Measurements from ENCODE around the gene PLIN4. TPM values are rescaled to one million over a fixed set of nuclear protein-coding genes. Genes with fewer than 3 reads are reported as not detected.
"Not testable (repeated sequence)": the region's sequence is repeated elsewhere in the genome, so short reads cannot be mapped to it uniquely, and the experiment has no call there.

PLIN4 gene, protein sequence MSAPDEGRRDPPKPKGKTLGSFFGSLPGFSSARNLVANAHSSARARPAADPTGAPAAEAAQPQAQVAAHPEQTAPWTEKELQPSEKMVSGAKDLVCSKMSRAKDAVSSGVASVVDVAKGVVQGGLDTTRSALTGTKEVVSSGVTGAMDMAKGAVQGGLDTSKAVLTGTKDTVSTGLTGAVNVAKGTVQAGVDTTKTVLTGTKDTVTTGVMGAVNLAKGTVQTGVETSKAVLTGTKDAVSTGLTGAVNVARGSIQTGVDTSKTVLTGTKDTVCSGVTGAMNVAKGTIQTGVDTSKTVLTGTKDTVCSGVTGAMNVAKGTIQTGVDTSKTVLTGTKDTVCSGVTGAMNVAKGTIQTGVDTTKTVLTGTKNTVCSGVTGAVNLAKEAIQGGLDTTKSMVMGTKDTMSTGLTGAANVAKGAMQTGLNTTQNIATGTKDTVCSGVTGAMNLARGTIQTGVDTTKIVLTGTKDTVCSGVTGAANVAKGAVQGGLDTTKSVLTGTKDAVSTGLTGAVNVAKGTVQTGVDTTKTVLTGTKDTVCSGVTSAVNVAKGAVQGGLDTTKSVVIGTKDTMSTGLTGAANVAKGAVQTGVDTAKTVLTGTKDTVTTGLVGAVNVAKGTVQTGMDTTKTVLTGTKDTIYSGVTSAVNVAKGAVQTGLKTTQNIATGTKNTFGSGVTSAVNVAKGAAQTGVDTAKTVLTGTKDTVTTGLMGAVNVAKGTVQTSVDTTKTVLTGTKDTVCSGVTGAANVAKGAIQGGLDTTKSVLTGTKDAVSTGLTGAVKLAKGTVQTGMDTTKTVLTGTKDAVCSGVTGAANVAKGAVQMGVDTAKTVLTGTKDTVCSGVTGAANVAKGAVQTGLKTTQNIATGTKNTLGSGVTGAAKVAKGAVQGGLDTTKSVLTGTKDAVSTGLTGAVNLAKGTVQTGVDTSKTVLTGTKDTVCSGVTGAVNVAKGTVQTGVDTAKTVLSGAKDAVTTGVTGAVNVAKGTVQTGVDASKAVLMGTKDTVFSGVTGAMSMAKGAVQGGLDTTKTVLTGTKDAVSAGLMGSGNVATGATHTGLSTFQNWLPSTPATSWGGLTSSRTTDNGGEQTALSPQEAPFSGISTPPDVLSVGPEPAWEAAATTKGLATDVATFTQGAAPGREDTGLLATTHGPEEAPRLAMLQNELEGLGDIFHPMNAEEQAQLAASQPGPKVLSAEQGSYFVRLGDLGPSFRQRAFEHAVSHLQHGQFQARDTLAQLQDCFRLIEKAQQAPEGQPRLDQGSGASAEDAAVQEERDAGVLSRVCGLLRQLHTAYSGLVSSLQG (N-terminal part only)
- 0.32 and 0.42 TPM in 2 replicates for total RNA-seq
- polyA plus RNA-seq (2012), result 0.33 TPM

GRCh38 chr19:4518345-4519171, at the start of gene PLIN4:
PLIN4 (minus strand) TSS chr19:4518486; CDS start chr19:4518272, 214 bp downstream.
- DNase-seq (ENCODE audit: low read depth), result no peak

GRCh38 chr19:4567584-4568071, 49.3 kb upstream of the PLIN4 start:
- peak; percentile 68 for DNase-seq (ENCODE audit: low read depth)

DNA sequence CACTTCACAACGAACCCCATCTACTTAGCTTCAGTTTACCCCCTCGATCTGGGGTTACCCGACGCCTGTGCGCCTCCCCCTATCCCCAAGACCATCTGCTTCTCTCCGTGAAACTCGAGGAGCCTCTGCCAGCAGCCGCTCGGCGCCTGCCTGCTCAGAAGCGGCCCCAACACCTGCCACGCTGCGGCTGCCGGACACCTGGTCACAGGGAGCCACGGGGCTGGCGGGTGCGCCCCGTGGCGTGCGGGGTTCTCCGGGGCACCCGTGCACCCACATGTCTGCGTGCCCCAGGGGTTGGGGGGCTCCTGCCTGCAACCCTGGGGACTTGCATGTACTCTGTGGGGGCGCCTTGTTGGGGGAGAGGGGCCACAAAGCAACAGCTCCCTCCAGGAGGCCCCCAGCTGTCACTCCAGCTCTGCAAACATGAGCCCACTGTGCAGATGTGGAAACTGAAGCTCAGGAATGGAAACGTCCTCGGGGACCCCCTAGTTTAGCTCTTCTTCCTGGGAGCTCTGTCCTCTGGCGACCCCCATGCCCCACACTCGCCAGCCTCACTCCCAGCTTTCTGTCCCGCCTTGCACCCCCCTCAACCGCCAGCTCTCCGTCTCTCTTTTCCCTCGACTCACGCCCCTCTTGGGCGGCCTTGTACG, 48.2 kb upstream of the PLIN4 start:
- DNase-seq (ENCODE audit: low read depth), result peak; percentile 68

DNA sequence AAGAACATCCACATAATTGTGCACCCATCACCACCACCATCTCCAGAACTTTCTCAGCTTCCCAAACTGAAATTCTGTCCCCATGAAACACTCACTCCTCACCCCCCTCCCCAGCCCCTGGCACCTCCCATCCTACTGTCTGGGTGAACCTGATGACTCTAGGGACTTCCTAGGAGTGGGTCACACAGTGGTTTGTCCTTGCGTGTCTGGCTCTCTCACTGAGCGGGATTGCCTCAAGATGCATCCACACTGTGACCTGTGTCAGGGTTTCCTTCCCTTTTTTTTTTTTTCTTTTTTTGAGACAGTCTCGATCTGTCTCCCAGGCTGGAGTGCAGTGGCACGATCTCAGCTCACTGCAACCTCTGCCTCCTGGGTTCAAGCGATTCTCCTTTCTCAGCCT, 45.3 kb upstream of the PLIN4 start:
- not testable (repeated sequence) for DNase-seq (ENCODE audit: low read depth)

- not testable (repeated sequence) for DNase-seq (ENCODE audit: low read depth)
These were observed 43.8 kb upstream of the PLIN4 start for GRCh38 chr19:4562085-4562484.

- DNase-seq (ENCODE audit: low read depth), result no peak
These were observed 41.3 kb upstream of the PLIN4 start, which contains the start of gene SEMA6B for GRCh38 chr19:4559569-4559968. SEMA6B (minus strand) TSS chr19:4559684; CDS start chr19:4558457, 1,227 bp downstream.

- no peak for DNase-seq (ENCODE audit: low read depth)
These were observed 40.0 kb upstream of the PLIN4 start for GRCh38 chr19:4557971-4558941.

DNA sequence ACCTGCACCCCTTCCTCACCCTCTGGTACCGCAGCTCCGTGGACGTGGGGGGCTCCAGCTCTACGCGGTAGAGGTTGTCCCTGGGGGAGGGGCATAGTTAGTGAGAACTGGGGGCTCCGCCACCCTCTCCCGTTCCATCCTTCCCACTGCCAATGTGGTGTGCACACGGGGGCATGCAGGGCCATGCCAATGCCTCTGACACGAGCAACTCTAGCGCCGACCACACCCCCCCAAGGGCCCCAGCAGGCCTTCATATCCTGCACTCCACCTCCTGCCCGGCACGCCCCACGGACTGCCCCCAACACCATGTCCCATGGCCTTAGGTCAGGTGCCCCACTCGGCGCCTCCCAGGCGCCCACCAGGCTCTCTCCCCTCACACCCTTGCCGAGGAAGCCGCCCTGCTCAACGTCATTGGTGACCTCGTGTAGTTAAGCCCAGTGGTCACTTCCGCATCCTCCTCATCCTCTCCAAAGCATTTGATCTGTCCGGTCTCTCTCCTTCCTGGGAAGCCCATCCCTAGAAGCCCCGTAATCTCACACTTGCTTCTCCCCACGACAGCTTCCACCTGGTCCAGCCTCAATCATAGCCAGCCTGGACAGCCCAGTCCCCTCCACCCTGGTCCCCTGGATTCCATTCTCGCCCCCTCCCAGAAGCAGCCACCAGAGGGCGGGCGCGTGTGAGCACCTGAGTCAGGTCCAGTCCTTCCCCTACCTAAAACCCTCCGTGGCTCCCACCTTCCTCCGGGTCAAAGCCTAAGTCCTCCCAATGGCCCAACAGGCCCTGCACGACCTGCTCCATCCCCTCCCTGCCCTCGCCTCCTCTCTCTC, 39.1 kb upstream of the PLIN4 start:
- no peak for DNase-seq (ENCODE audit: low read depth)

DNA sequence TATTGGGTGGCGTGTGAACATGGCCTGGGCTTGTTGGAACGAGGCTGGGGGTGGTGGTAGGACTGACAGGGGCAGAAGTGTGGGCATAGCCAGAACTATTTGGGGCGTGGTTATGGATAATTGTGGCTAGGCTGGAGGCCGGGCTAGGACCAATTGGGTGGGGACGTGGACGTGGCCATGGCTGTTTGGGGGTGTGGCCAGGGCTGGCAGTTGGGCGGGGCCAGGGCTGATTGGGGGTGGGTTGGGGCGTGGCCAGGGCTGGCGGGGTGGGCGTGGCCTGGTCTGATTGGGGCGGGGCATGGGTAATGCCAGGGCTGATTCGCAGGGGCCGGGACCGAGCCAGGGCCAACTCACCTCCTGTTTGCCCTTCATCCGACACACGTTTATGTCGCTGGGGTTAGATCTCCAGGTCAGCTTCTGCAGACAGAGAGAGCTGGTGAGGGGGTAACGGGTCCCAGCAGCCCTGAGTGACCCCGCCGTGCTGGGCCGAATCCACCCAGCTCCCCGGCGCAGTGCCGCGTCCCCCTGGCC, 38.4 kb upstream of the PLIN4 start:
- peak; percentile 30 for DNase-seq (ENCODE audit: low read depth)

DNA sequence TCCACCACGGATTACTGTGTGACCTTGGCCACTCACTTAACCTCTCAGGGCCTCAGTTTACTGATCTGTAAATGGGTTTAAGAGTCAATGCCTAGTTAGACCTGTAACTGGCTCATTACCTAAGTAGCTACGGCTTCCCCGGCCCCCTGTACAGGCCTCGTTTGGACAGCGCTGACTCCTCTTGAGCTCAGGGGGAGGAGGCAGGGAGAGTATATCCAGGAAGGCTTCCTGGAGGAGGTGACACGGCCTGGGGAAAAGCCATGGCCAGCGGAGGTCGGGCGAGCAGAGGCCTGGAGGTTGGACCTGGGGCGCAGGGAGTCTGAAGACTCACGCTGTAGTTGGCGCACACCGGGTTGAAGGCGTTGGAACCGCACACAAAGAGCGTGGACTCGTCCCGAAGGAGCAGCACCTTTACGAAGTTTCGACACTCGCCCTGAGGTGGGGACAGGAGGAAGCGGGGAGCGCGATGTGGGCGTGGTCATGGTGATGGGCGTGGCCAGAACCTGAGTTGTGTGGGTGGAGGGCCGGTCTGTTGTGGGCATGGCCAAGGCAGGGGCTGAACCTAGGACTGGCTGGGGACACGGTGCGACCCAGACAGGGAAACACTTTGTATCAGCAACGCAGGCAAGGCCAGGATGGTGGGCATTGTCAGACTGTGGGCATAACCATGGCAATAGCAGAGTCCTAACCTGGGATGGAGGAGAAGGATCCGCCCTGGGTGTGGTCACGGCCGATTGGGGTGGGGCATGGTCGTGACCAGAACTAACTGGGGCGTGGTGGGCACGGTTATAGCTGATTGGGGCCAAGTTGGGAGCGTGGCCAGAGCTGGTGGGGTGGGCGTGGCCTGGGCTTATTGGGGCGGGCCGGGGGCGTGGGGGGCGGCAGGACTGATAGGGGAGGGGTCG, 37.6 kb upstream of the PLIN4 start:
- no peak for DNase-seq (ENCODE audit: low read depth)

DNA sequence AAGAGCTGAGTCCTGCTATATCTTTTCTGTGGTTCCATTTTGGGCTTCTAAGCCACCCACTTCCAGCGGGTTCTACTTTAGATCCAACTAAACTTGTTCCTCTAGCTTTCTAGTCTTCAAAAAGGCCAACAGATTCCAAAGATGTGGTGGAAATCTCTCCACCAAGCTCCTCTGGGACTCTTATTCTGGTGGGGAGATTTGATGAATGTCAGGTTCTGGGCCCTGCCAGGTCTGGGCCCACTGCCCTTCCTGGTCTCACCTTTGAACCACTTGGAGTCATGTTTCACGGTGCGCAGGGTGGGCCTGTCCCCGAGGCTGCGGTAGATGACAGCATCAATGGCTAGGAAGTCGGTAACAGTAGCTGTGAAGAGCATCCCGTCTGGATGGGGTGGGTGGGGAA, 36.4 kb upstream of the PLIN4 start:
- DNase-seq (ENCODE audit: low read depth), result no peak

GRCh38 chr19:4553775-4554174, 35.5 kb upstream of the PLIN4 start:
- no peak for DNase-seq (ENCODE audit: low read depth)

- no peak for DNase-seq (ENCODE audit: low read depth)
These were observed 34.9 kb upstream of the PLIN4 start for GRCh38 chr19:4553092-4553695.

GRCh38 chr19:4552525-4552819, 34.2 kb upstream of the PLIN4 start:
- no peak for DNase-seq (ENCODE audit: low read depth)

DNA sequence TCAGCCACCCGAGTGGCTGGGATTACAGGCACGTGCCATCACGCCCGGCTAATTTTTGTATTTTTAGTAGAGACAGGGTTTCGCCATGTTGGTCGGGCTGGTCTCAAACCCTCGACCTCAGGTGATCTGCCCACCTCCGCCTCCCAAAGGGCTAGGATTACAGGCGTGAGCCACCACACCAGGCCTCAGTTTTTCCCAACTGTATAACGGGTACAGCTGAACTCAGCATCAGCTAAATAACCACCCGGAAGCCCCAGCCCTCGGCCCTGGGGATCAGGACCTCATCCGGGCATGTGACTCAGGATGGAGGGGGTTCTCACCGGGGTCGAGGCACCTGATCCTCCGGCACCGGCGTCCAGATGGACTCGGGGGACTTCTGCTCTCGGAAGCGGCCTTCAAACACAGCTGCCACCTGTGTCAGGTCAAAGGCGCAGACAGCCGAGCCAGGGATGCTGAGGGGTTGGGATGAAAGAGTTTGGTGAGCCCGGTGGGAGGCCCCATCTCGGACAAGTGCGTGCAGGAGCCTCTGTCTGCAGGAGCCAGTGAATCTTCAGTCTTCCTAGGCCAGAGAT, 32.3 kb upstream of the PLIN4 start:
- DNase-seq (ENCODE audit: low read depth), result no peak

DNA sequence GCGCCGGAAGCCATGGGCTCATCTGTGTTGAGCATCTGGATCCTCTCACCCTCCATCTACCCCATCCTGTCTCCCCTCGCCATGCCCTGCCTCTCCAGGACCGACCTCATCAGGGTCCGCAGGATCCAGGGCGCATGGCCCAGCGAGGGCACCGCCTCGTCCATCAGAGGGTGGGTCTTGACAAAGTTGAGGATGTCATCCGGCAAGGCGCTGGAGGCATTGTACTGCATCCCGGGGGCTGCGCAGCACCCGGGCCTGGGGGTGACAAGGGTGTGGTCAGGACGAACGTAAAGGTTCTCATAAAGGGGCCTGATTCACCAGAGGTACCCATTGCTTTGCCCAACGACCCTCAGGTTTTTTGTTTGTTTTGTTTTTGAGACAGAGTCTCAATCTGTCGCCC, 31.7 kb upstream of the PLIN4 start:
- no peak for DNase-seq (ENCODE audit: low read depth)

Data from myocyte (in vitro differentiated cells).